Measurements from ENCODE around the gene TOMM6.

The TOMM6 gene

DNA sequence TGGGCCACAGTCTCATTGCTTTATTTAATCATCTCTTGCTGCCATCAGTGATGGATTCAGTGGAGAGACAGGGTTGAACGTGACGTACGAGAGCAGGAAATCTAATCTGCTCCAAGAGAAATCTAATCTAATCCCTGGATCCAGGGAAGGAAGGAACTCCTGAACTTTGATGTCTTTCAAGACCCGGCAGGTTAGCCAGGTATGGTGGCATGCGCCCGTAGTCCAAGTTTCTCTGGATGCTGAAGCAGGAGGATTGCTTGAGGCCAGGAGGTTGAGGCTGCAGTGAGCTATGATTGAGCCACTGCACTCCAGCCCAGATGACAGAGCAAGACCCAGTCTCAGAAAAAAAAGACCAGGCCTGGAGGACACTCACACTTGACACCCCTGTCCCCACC is 28.9 kb upstream of the TOMM6 start (continued):
- no peak for TF ChIP-seq OSR1 (CRISPR knock-in tag; IDR thresholded peaks at IDR 0.05)
- no peak for TF ChIP-seq ZNF565 (CRISPR knock-in tag; conservative IDR thresholded peaks at IDR 0.05; ENCODE audit: low read depth)
- no peak for TF ChIP-seq GLIS3 (CRISPR knock-in tag; IDR thresholded peaks at IDR 0.05)
- TF ChIP-seq, protein P1, sequence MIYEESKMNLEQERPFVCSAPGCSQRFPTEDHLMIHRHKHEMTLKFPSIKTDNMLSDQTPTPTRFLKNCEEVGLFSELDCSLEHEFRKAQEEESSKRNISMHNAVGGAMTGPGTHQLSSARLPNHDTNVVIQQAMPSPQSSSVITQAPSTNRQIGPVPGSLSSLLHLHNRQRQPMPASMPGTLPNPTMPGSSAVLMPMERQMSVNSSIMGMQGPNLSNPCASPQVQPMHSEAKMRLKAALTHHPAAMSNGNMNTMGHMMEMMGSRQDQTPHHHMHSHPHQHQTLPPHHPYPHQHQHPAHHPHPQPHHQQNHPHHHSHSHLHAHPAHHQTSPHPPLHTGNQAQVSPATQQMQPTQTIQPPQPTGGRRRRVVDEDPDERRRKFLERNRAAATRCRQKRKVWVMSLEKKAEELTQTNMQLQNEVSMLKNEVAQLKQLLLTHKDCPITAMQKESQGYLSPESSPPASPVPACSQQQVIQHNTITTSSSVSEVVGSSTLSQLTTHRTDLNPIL (CRISPR knock-in tag; IDR thresholded peaks at IDR 0.05; ENCODE audit: low read depth): no peak

- ATAC-seq: no peak
Measured at GRCh38 chr6:41759106-41759904, 28.2 kb upstream of the TOMM6 start.

GRCh38 chr6:41759905-41760579 is 27.5 kb upstream of the TOMM6 start:
- ATAC-seq: no peak
- no peak for TF ChIP-seq ZNF70 (CRISPR knock-in tag; IDR thresholded peaks at IDR 0.05)
- TF ChIP-seq, protein P1 (CRISPR knock-in tag; IDR thresholded peaks at IDR 0.05; ENCODE audit: low read depth): no peak
- TF ChIP-seq, protein P2, sequence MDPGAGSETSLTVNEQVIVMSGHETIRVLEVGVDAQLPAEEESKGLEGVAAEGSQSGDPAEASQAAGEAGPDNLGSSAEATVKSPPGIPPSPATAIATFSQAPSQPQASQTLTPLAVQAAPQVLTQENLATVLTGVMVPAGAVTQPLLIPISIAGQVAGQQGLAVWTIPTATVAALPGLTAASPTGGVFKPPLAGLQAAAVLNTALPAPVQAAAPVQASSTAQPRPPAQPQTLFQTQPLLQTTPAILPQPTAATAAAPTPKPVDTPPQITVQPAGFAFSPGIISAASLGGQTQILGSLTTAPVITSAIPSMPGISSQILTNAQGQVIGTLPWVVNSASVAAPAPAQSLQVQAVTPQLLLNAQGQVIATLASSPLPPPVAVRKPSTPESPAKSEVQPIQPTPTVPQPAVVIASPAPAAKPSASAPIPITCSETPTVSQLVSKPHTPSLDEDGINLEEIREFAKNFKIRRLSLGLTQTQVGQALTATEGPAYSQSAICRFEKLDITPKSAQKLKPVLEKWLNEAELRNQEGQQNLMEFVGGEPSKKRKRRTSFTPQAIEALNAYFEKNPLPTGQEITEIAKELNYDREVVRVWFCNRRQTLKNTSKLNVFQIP (CRISPR knock-in tag; IDR thresholded peaks at IDR 0.05; ENCODE audit: borderline replicate concordance, low read depth): no peak
- no peak for TF ChIP-seq ZNF565 (CRISPR knock-in tag; conservative IDR thresholded peaks at IDR 0.05; ENCODE audit: low read depth)
- no peak for TF ChIP-seq OSR1 (CRISPR knock-in tag; IDR thresholded peaks at IDR 0.05)
- TF ChIP-seq BACH2 (CRISPR knock-in tag; IDR thresholded peaks at IDR 0.05; ENCODE audit: borderline replicate concordance): no peak
- TF ChIP-seq RARB (CRISPR knock-in tag; IDR thresholded peaks at IDR 0.05): no peak
- TF ChIP-seq ZFP30 (CRISPR knock-in tag; IDR thresholded peaks at IDR 0.05): no peak
- no peak for TF ChIP-seq GLIS3 (CRISPR knock-in tag; IDR thresholded peaks at IDR 0.05)
- no peak for TF ChIP-seq ZNF8 (CRISPR knock-in tag; IDR thresholded peaks at IDR 0.05)
- TF ChIP-seq PPARA (CRISPR knock-in tag; IDR thresholded peaks at IDR 0.05; ENCODE audit: borderline replicate concordance): no peak

More at GRCh38 chr6:41759106-41759904, 28.2 kb upstream of the TOMM6 start:
- TF ChIP-seq PATZ1 (CRISPR knock-in tag; IDR thresholded peaks at IDR 0.05; ENCODE audit: borderline replicate concordance) (no peak), TOX (CRISPR knock-in tag; IDR thresholded peaks at IDR 0.05; ENCODE audit: borderline replicate concordance) (no peak), PPARA (CRISPR knock-in tag; IDR thresholded peaks at IDR 0.05; ENCODE audit: borderline replicate concordance) (no peak), GLIS3 (CRISPR knock-in tag; IDR thresholded peaks at IDR 0.05) (no peak), TSHZ2 (CRISPR knock-in tag; IDR thresholded peaks at IDR 0.05) (no peak), ZC3H10 (CRISPR knock-in tag; IDR thresholded peaks at IDR 0.05) (no peak), RARB (CRISPR knock-in tag; IDR thresholded peaks at IDR 0.05) (no peak), TCF4 (CRISPR knock-in tag; IDR thresholded peaks at IDR 0.05; ENCODE audit: borderline replicate concordance) (no peak)
- TF ChIP-seq, protein P1 (CRISPR knock-in tag; IDR thresholded peaks at IDR 0.05; ENCODE audit: low read depth): no peak
- TF ChIP-seq, protein P2 (CRISPR knock-in tag; IDR thresholded peaks at IDR 0.05; ENCODE audit: borderline replicate concordance, low read depth): no peak

Measured in SK-N-SH treated with all-trans-retinoic acid at 6 μM for 48 hours (cell line).